ENCODE data around the gene C17orf58.
"Not testable (repeated sequence)": the region's sequence is repeated elsewhere in the genome, so short reads cannot be mapped to it uniquely, and the experiment has no call there.

Gene C17orf58

GRCh38 chr17:67990909-67991308 is 5.4 kb downstream of the C17orf58 start:
- TF ChIP-seq ZFX (IDR thresholded peaks at IDR 0.05; ENCODE audit: borderline replicate concordance) = no peak
- no peak for TF ChIP-seq CTCF (IDR thresholded peaks at IDR 0.05)

GRCh38 chr17:67983383-67983688 is 12.9 kb downstream of the C17orf58 start:
- H3K27ac ChIP-seq = no peak overlapping the region
- TF ChIP-seq ZFX (IDR thresholded peaks at IDR 0.05; ENCODE audit: borderline replicate concordance) (no peak), CTCF (IDR thresholded peaks at IDR 0.05) (no peak)

More at GRCh38 chr17:67990909-67991308, 5.4 kb downstream of the C17orf58 start:
- H3K27ac ChIP-seq = peak overlapping the region; percentile 96

GRCh38 chr17:67982686-67983382 is 13.4 kb downstream of the C17orf58 start:
- no peak overlapping the region for H3K27ac ChIP-seq
- TF ChIP-seq ZFX (IDR thresholded peaks at IDR 0.05; ENCODE audit: borderline replicate concordance) (no peak), CTCF (IDR thresholded peaks at IDR 0.05) (no peak)

- TF ChIP-seq ZFX (IDR thresholded peaks at IDR 0.05; ENCODE audit: borderline replicate concordance) = no peak
- no peak for TF ChIP-seq CTCF (IDR thresholded peaks at IDR 0.05)
- no peak overlapping the region for H3K27ac ChIP-seq
Observed at GRCh38 chr17:67982034-67982640, 14.1 kb downstream of the C17orf58 start.

GRCh38 chr17:67980883-67981282 is 15.4 kb downstream of the C17orf58 start:
- not testable (repeated sequence) for H3K27ac ChIP-seq

GRCh38 chr17:67980456-67980855 is 15.8 kb downstream of the C17orf58 start:
- no peak overlapping the region for H3K27ac ChIP-seq
- TF ChIP-seq ZFX (IDR thresholded peaks at IDR 0.05; ENCODE audit: borderline replicate concordance) (no peak), CTCF (IDR thresholded peaks at IDR 0.05) (no peak)

GRCh38 chr17:67976306-67976705 is 20.0 kb downstream of the C17orf58 start:
- H3K27ac ChIP-seq = not testable (repeated sequence)

- H3K27ac ChIP-seq = no peak overlapping the region
- TF ChIP-seq CTCF (IDR thresholded peaks at IDR 0.05) = no peak
- no peak for TF ChIP-seq ZFX (IDR thresholded peaks at IDR 0.05; ENCODE audit: borderline replicate concordance)
Observed at GRCh38 chr17:67974598-67975066, 21.6 kb downstream of the C17orf58 start.

All from 22Rv1 (cell line).